Loucy (cell line): ENCODE data around the gene CELA1.

Experiments
- H2AFZ ChIP-seq: fragments of 200-600 bp; sonication (generic); 2 replicates; pipeline ENCODE4 v1.6.0; 2016; ENCODE audit warnings: antibody characterized with exemption, mild to moderate bottlenecking, low read length, moderate library complexity
- H3F3A ChIP-seq: fragments of 200-600 bp; 2 replicates; pipeline ENCODE4 v1.6.0; 2016; ENCODE audit warnings: antibody characterized with exemption, low read depth, mild to moderate bottlenecking
- H3K27me3 ChIP-seq: fragments of 200-600 bp; sonication (generic); 2 replicates; pipeline ENCODE4 v1.6.1; 2014; ENCODE audit warnings: low read length, mild to moderate bottlenecking; ENCODE audit not compliant: insufficient read depth, poor library complexity, severe bottlenecking
- H3K36me3 ChIP-seq: fragments of 200-600 bp; sonication (generic); 2 replicates; pipeline ENCODE4 v1.6.1; 2016; ENCODE audit warnings: low read length; ENCODE audit not compliant: insufficient read depth
- H3K4me1 ChIP-seq: fragments of 200-600 bp; sonication (generic); 2 replicates; pipeline ENCODE4 v1.5.1; 2014; ENCODE audit warnings: low read length, mild to moderate bottlenecking; ENCODE audit not compliant: insufficient read depth, poor library complexity, severe bottlenecking
- H3K4me2 ChIP-seq: fragments of 200-600 bp; sonication (generic); 2 replicates; pipeline ENCODE4 v1.6.0; 2014; ENCODE audit warnings: antibody characterized with exemption, low read length, low read depth, mild to moderate bottlenecking; ENCODE audit not compliant: poor library complexity, severe bottlenecking
- H3K4me3 ChIP-seq: fragments of 200-600 bp; sonication (generic); 2 replicates; pipeline ENCODE4 v1.5.1; 2014; ENCODE audit warnings: low read length, mild to moderate bottlenecking, mixed read lengths; ENCODE audit not compliant: poor library complexity, severe bottlenecking
- H3K79me2 ChIP-seq: fragments of 200-600 bp; sonication (generic); 2 replicates; pipeline ENCODE4 v1.6.1; 2014; ENCODE audit warnings: low read length; ENCODE audit not compliant: insufficient read depth
- H3K9ac ChIP-seq: fragments of 200-600 bp; sonication (generic); 2 replicates; pipeline ENCODE4 v1.6.0; 2014; ENCODE audit warnings: mild to moderate bottlenecking, low read depth, low read length, moderate library complexity; ENCODE audit not compliant: poor library complexity, severe bottlenecking
- H3K9me2 ChIP-seq: fragments of 200-600 bp; sonication (generic); replicated peaks from 2 replicates; pipeline ENCODE4 v1.6.1; 2016; ENCODE audit warnings: low read depth, low read length, mixed read lengths
- H3K9me3 ChIP-seq: fragments of 200-600 bp; sonication (generic); 2 replicates; pipeline ENCODE4 v1.6.1; 2014; ENCODE audit warnings: mild to moderate bottlenecking, antibody characterized with exemption, low read length, low read depth; ENCODE audit not compliant: insufficient read depth
- H4K20me1 ChIP-seq: fragments of 200-600 bp; sonication (generic); 2 replicates; pipeline ENCODE4 v1.6.0; 2014; ENCODE audit warnings: antibody characterized with exemption, low read length, mild to moderate bottlenecking; ENCODE audit not compliant: insufficient read depth, poor library complexity, severe bottlenecking
- CTCF ChIP-seq: fragments of 200-600 bp; sonication (generic); conservative IDR thresholded peaks from 2 replicates; pipeline ENCODE4 v1.5.1; 2014; ENCODE audit warnings: mild to moderate bottlenecking, antibody characterized with exemption, low read length
- EZH2phosphoT487 ChIP-seq: fragments of 200-600 bp; IDR thresholded peaks from 2 replicates; pipeline ENCODE4 v1.6.1; 2018; ENCODE audit warnings: antibody characterized with exemption, mild to moderate bottlenecking, moderate library complexity, borderline replicate concordance

The CELA1 gene

GRCh38 chr12:51390457-51390856, 44.0 kb upstream of the CELA1 start:
- Histone ChIP-seq H3K36me3 (no peaks in the 10 kb centered on the region), H3K9me3 (no peaks in the 10 kb centered on the region), H3K9me2 (no peaks in the 10 kb centered on the region), H2AFZ (no peak overlapping the region), H3K4me1 (peaks cover 82% of the 10 kb centered on the region), H3K79me2 (peaks cover 50% of the 10 kb centered on the region), H4K20me1 (no peaks in the 10 kb centered on the region), H3K27me3 (no peaks in the 10 kb centered on the region), H3K4me2 (peak overlapping the region; percentile 87), H3F3A (0 out of 2 replicates have a peak, but pooled peaks cover 6% of the 10 kb centered on the region), H3K4me3 (peak overlapping the region; percentile 80), H3K9ac (peak overlapping the region; percentile 77)
- no peak for TF ChIP-seq CTCF
- TF ChIP-seq EZH2phosphoT487 = no peak

DNA sequence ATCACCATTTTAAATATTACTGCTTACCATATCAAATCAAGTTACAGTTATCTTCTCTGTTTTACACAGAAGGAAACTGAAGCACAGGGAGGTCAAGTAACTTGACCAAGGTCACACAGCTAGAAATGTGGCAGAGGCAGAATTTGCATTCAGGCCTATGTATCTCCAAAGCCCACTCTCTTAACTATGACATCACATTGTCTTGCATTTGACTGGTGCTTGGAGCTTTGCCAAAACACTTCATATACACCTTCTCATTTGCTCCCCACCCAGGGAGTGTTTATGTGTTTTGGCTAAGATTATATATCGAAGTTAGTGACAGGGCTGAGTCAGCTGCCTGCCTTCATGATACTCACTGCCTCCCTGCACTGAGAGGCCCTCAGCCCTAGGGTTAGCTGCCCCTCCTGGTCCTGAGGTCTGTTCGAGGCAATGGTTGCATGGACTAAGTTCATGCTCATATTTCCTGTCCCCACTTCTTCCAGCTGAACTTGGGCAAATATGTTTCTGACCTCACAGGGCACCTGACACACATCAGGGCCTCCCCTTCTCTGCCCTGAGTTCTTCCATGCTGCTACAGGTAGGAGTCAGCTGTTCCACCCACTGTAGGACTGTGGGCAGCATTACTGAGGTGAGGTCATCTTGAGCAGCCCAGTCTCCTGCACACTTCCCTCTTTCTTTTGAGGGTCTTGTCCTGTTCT, 43.0 kb upstream of the CELA1 start:
- no peaks in the 10 kb centered on the region for H3K9me3 ChIP-seq
- H3K9ac ChIP-seq = peak overlapping the region; percentile 36
- no peak overlapping the region for H2AFZ ChIP-seq
- H3K36me3 ChIP-seq = no peaks in the 10 kb centered on the region
- no peaks in the 10 kb centered on the region for H3K9me2 ChIP-seq
- peaks cover 50% of the 10 kb centered on the region for H3K79me2 ChIP-seq
- H3K4me1 ChIP-seq = peaks cover 80% of the 10 kb centered on the region
- H3F3A ChIP-seq = 0 out of 2 replicates have a peak, but pooled peaks cover 3% of the 10 kb centered on the region
- peak overlapping the region; percentile 87 for H3K4me2 ChIP-seq
- no peak for TF ChIP-seq CTCF
- no peaks in the 10 kb centered on the region for H3K27me3 ChIP-seq
- peak overlapping the region; percentile 21 for H3K4me3 ChIP-seq
- no peaks in the 10 kb centered on the region for H4K20me1 ChIP-seq

- Histone ChIP-seq H3K36me3 (no peaks in the 10 kb centered on the region), H3K4me1 (peaks cover 80% of the 10 kb centered on the region), H3K4me3 (peak overlapping the region; percentile 65), H3K4me2 (peak overlapping the region; percentile 87), H2AFZ (no peak overlapping the region), H3K9ac (peak overlapping the region; percentile 44), H3K79me2 (peaks cover 50% of the 10 kb centered on the region), H3K27me3 (no peaks in the 10 kb centered on the region), H3K9me3 (no peaks in the 10 kb centered on the region), H3F3A (peaks cover 3% of the 10 kb centered on the region; the same call in 1 of the 2 replicates), H4K20me1 (no peaks in the 10 kb centered on the region), H3K9me2 (no peaks in the 10 kb centered on the region)
- TF ChIP-seq CTCF (no peak), EZH2phosphoT487 (no peak)
These were observed 42.4 kb upstream of the CELA1 start for GRCh38 chr12:51388846-51389245.
